Pancreas (tissue), 10 donors: Measurements from ENCODE around the gene SLC16A4. TPM values are rescaled to one million over a fixed set of nuclear protein-coding genes. Genes with fewer than 3 reads are reported as not detected.

ENCODE experiments used
- ATAC-seq, 4 donors: fragments of 200-7000 bp; cut with Tn5 transposase; one replicate each; pipeline versions ENCODE4 v1.8.0 to v1.9.1; 2020; ENCODE audit warnings: mild to moderate bottlenecking in 4 of 4, moderate library complexity in 4 of 4
- DNase-seq, 6 donors: peaks; one replicate each; pipeline ENCODE4 v3.0.0-alpha.2; 2020
- FAIRE-seq: peaks from 2 replicates; lab custom pipeline; 2012; peaks lifted over from hg19 to GRCh38; lab: Jason Lieb, UNC
- H3K27ac ChIP-seq, 4 donors: fragments of 200-600 bp; sonication (generic); 1 replicate in 3 of 4; 2 replicates in 1 of 4; pipeline versions ENCODE4 v1.5.0 to v1.8.0; 2020
- H3K27me3 ChIP-seq, 4 donors: fragments of 200-600 bp; one replicate each; pipeline ENCODE4 v1.8.0; 2021
- H3K36me3 ChIP-seq, 3 donors: fragments of 200-600 bp; sonication (generic) in 1 of 3; one replicate each; pipeline versions ENCODE4 v1.5.0 to v1.8.0; 2020 to 2021
- H3K4me1 ChIP-seq, 3 donors: fragments of 200-600 bp; one replicate each; pipeline ENCODE4 v1.8.0; 2021
- H3K4me3 ChIP-seq, 4 donors: fragments of 200-600 bp; sonication (generic) in 2 of 4; one replicate each; pipeline versions ENCODE4 v1.5.0 to v1.8.0; 2020 to 2021
- H3K9me3 ChIP-seq, 4 donors: fragments of 200-600 bp; one replicate each; pipeline ENCODE4 v1.8.0; 2021
- WGBS, 2 donors: extraction: QIAGEN DNeasy Blood & Tissue Kit; methylation state at CpG; one replicate each; pipeline ENCODE4 v1.1.7; 2013; 5-methylcytosine and 5-hydroxymethylcytosine counted together
- intact Hi-C, 3 donors: fragments of 100-400 bp; cut with DNase I; formaldehyde crosslinking; loops; one replicate each; pipeline versions ENCODE4 v1.11.1 to v1.14.2; 2022
- polyA plus RNA-seq, 2 donors: library from polyadenylated mRNA; stranded (reverse); fragments of 200-250 nt; gene quantifications; one replicate each; pipeline ENCODE4 v1.2.3, GENCODE V29; 2013
- total RNA-seq, 6 donors: library from RNA; stranded (reverse); fragmentation: NEBNext Ultra II Directional in 4 of 6; extraction: Animal tissue kit (Norgen Biotek cat#: 25700) in 4 of 6; gene quantifications; one replicate each; pipeline versions ENCODE4 v1.2.1 to v1.2.4, GENCODE V29; 2021 to 2023
- TF ChIP-seq, protein P1 (sequence below), 4 donors: fragments of 200-600 bp; sonication (generic) in 3 of 4; IDR thresholded peaks; one replicate each; pipeline versions ENCODE4 v1.5.0 to v1.8.0; 2021; ENCODE audit warnings: antibody characterized with exemption in 4 of 4
- donor health status: healthy with polysubstance abuse.
- donor health status: DM: no; HTN: no; CAD: no; lungs with moderate emphysema.
- donor health status: DM: no; HTN: no; CAD: no.
- donor health status: control.
- donor health status: control.
- donor health status: Bipolar disorder and iron deficiency.
- donor health status: DM: yes; HTN: yes; CAD: no.
- donor health status: DM: no; HTN: no; CAD: no.
- donor health status: DM: no; HTN: no; CAD: no.
- donor health status: DM: yes; HTN: yes; CAD: no.

Gene SLC16A4
- total and polyA plus RNA-seq, 8 donors = 0.32 to 1.8 (median 0.52) TPM

DNA sequence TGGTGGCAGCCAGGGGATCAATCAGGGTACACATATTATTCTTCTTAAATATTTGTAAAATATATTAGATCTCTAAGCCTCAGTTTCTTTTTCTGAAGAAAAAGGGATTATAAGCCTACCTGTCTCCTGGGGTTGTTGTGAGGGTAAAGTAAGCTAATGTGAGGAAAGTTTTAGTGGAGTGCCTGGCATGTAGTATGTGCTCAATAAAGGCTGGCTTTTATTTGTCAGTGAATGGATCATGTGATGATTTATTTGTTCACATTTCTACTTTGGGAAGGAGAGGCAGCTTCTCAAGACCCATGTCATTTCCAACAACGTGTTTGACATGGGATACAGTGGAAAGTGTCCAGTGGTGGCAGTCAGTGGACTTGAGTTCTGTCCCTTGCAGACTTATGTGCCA lies 64.0 kb downstream of the SLC16A4 start:
- no peak for FAIRE-seq
- no peaks in the 10 kb centered on the region for H3K9me3 ChIP-seq
- WGBS, 2 donors = 48 to 65% methylated on average over 1 of the region's 1 CpG

DNA sequence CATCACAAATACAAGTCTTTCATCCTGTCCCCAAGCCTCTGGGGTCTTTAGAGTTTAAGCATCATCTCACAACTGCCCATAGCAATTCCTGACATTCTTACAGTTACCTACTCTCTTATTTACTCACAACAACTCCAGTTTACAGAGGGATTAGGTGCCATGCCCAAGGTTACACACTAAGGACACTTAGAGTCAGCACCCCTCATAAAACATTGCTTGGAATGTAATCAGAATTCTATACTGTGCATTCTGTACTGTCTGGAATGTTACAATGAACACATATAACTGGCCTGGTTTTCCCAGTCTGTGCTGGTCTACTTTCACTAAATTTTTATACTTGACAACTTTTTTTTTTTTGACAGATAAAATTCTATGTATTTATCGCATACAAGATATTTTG lies 66.2 kb downstream of the SLC16A4 start:
- FAIRE-seq (no peak), ATAC-seq (no peak)
- TF ChIP-seq, protein P1, sequence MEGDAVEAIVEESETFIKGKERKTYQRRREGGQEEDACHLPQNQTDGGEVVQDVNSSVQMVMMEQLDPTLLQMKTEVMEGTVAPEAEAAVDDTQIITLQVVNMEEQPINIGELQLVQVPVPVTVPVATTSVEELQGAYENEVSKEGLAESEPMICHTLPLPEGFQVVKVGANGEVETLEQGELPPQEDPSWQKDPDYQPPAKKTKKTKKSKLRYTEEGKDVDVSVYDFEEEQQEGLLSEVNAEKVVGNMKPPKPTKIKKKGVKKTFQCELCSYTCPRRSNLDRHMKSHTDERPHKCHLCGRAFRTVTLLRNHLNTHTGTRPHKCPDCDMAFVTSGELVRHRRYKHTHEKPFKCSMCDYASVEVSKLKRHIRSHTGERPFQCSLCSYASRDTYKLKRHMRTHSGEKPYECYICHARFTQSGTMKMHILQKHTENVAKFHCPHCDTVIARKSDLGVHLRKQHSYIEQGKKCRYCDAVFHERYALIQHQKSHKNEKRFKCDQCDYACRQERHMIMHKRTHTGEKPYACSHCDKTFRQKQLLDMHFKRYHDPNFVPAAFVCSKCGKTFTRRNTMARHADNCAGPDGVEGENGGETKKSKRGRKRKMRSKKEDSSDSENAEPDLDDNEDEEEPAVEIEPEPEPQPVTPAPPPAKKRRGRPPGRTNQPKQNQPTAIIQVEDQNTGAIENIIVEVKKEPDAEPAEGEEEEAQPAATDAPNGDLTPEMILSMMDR (IDR thresholded peaks at IDR 0.05) = no peak

More for the DNA sequence above, 64.0 kb downstream of the SLC16A4 start:
- DNase-seq (no peak), ATAC-seq (no peak)
- Histone ChIP-seq H3K4me1 (peaks cover 0 to 9% (median 0%) of the 10 kb centered on the region in 3 donors), H3K36me3 (no peaks in the 10 kb centered on the region), H3K27me3 (no peaks in the 10 kb centered on the region), H3K4me3 (no peak overlapping the region), H3K27ac (no peak overlapping the region)
- intact Hi-C loops = no loop called here
- TF ChIP-seq, protein P1 (IDR thresholded peaks at IDR 0.05) = no peak

DNA sequence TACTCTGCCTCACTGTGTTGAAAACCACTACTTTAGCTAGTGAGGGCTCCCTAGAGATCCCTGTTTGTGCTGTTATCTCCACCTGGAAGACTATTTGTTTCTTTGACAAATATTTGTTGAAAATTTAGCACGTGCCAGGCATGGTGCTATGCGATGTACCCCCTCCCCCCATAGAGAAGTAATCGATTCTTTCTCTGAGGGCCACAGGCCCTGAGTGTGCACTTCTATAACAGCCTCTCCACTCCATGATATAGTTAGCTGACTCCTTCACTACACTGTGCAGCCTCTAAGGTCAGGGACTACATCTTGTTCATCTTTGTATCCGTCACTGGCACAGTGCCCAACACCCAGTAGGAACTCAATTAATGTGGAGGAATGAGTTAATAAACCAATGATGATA lies 69.0 kb downstream of the SLC16A4 start:
- Histone ChIP-seq H3K4me1 (no peaks in the 10 kb centered on the region), H3K9me3 (no peaks in the 10 kb centered on the region), H3K4me3 (no peak overlapping the region), H3K27me3 (no peaks in the 10 kb centered on the region), H3K27ac (no peak overlapping the region), H3K36me3 (no peaks in the 10 kb centered on the region)
- ATAC-seq (no peak), FAIRE-seq (no peak), DNase-seq (no peak)
- intact Hi-C loops = no loop called here
- TF ChIP-seq, protein P1 (IDR thresholded peaks at IDR 0.05) = no peak
- 22 to 29% methylated on average over 4 of the region's 4 CpGs for WGBS, 2 donors

More for the DNA sequence above, 66.2 kb downstream of the SLC16A4 start:
- Histone ChIP-seq H3K4me3 (no peak overlapping the region), H3K9me3 (no peaks in the 10 kb centered on the region), H3K27ac (no peak overlapping the region), H3K27me3 (no peaks in the 10 kb centered on the region), H3K36me3 (no peaks in the 10 kb centered on the region), H3K4me1 (no peaks in the 10 kb centered on the region)
- no peak for DNase-seq
- whole genome bisulfite sequencing, 2 donors = 76 to 87% methylated on average over 1 of the region's 1 CpG
- intact Hi-C loops = no loop called here

DNA sequence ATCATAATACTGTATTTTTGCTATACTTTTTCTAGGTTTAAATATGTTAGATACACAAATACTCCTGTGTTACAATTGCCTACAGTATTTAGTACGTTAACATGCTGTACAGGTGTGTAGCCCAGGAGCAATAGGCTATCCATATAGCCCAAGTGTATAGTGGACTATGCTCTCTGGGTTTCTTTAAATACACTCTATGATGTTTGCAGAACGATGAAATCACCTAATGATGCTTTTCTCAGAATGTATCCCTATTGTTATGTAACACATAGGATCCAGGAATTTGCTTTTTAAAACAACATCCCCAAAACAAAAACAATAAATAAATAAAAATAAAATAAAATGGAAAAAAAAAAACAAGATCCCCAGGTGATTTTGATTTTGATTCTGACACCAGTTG lies 69.8 kb downstream of the SLC16A4 start:
- DNase-seq (no peak), ATAC-seq (no peak), FAIRE-seq (no peak)
- Histone ChIP-seq H3K27ac (no peak overlapping the region), H3K4me1 (no peaks in the 10 kb centered on the region), H3K36me3 (no peaks in the 10 kb centered on the region), H3K27me3 (no peaks in the 10 kb centered on the region), H3K9me3 (no peaks in the 10 kb centered on the region), H3K4me3 (no peak overlapping the region)
- intact Hi-C loops = no loop called here
- WGBS, 2 donors = 83 to 85% methylated on average over 2 of the region's 2 CpGs
- TF ChIP-seq, protein P1 (IDR thresholded peaks at IDR 0.05) = no peak

- DNase-seq = no peak
- no peaks in the 10 kb centered on the region for H3K27me3 ChIP-seq
- WGBS, 2 donors = 88 to 93% methylated on average over 1 of the region's 1 CpG
- no peak overlapping the region for H3K4me3 ChIP-seq
- no peaks in the 10 kb centered on the region for H3K4me1 ChIP-seq
- intact Hi-C loops = no loop called here
- no peaks in the 10 kb centered on the region for H3K36me3 ChIP-seq
- no peak for FAIRE-seq
- TF ChIP-seq, protein P1 (IDR thresholded peaks at IDR 0.05) = no peak
- no peak for ATAC-seq
- H3K27ac ChIP-seq = no peak overlapping the region
- H3K9me3 ChIP-seq = no peaks in the 10 kb centered on the region
These were observed 70.7 kb downstream of the SLC16A4 start for GRCh38 chr1:110320168-110320518.
